ENCODE results near the gene RASSF6. TPM values are rescaled to one million over a fixed set of nuclear protein-coding genes. Genes with fewer than 3 reads are reported as not detected.

The RASSF6 gene
- total and polyA plus RNA-seq, 11 donors, result 0.11 TPM; not detected in 10

DNA sequence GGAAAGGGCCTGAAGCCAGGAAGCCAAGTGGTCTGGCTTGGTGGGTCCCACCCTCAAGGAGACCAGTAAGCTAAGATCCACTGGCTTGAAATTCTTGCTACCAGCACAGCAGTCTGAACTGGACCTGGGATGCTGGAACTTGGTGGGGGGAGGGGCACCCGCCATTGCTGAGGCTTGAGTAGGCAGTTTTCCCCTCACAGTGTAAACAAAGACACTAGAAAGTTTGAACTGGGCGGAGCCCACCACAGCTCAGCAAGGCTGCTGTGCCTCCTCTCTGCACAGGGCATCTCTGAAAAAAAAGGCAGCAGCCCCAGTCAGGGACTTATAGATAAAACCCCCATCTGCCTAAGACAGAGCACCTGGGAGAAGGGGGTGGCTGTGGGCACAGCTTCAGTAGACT lies 75.6 kb downstream of the RASSF6 start:
- no peak for DNase-seq
- WGBS, 4 donors, result 85 to 100% (median 88%) methylated on average over 2 of the region's 2 CpGs
- ATAC-seq, result no peak
- Histone ChIP-seq H3K4me3 (no peak overlapping the region), H3K9me3 (no peaks in the 10 kb centered on the region), H3K4me1 (no peaks in the 10 kb centered on the region), H3K36me3 (no peaks in the 10 kb centered on the region), H3K27me3 (no peaks in the 10 kb centered on the region), H3K27ac (no peak overlapping the region)
- intact Hi-C loops (cut with DNase I), result no loop called here
- TF ChIP-seq POLR2A (IDR thresholded peaks at IDR 0.05), result no peak
- TF ChIP-seq, protein P1, sequence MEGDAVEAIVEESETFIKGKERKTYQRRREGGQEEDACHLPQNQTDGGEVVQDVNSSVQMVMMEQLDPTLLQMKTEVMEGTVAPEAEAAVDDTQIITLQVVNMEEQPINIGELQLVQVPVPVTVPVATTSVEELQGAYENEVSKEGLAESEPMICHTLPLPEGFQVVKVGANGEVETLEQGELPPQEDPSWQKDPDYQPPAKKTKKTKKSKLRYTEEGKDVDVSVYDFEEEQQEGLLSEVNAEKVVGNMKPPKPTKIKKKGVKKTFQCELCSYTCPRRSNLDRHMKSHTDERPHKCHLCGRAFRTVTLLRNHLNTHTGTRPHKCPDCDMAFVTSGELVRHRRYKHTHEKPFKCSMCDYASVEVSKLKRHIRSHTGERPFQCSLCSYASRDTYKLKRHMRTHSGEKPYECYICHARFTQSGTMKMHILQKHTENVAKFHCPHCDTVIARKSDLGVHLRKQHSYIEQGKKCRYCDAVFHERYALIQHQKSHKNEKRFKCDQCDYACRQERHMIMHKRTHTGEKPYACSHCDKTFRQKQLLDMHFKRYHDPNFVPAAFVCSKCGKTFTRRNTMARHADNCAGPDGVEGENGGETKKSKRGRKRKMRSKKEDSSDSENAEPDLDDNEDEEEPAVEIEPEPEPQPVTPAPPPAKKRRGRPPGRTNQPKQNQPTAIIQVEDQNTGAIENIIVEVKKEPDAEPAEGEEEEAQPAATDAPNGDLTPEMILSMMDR (IDR thresholded peaks at IDR 0.05), result no peak

DNA sequence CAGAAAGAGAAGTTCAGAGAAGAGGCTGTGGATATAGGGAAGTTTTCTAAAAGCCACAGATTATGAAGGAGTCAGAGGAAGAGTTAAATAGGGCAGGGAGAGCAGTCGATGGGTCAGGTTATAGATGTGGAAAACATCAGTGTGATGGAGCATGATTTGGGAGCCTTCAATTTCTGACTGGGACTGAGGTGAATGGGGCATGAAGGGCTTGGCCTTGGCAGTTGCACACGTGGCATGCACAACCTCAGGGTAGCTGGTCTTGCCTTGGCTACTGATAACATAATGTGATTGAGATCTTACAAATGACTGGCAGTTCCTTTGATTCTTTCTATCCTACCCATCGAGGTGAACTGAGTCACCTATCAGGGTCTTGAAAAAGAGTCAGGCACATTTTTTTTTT lies 79.0 kb downstream of the RASSF6 start:
- 65 to 72% (median 70%) methylated on average over 3 of the region's 3 CpGs for WGBS, 4 donors
- Histone ChIP-seq H3K36me3 (no peaks in the 10 kb centered on the region), H3K27ac (no peak overlapping the region), H3K9me3 (no peaks in the 10 kb centered on the region), H3K4me3 (no peak overlapping the region), H3K27me3 (no peaks in the 10 kb centered on the region), H3K4me1 (no peaks in the 10 kb centered on the region)
- intact Hi-C loops (cut with DNase I), result no loop called here
- ATAC-seq (no peak), DNase-seq (no peak)
- no peak for TF ChIP-seq POLR2A (IDR thresholded peaks at IDR 0.05)
- TF ChIP-seq, protein P1 (IDR thresholded peaks at IDR 0.05), result no peak

GRCh38 chr4:73540826-73541225 lies 79.4 kb downstream of the RASSF6 start:
- DNase-seq (no peak), ATAC-seq (no peak)
- Histone ChIP-seq H3K36me3 (no peaks in the 10 kb centered on the region), H3K27me3 (no peaks in the 10 kb centered on the region), H3K27ac (no peak overlapping the region), H3K9me3 (no peaks in the 10 kb centered on the region), H3K4me3 (no peak overlapping the region), H3K4me1 (no peaks in the 10 kb centered on the region)
- TF ChIP-seq POLR2A (IDR thresholded peaks at IDR 0.05), result no peak
- TF ChIP-seq, protein P1 (IDR thresholded peaks at IDR 0.05), result no peak
- intact Hi-C loops (cut with DNase I), result no loop called here
- 66 to 82% (median 78%) methylated on average over 3 of the region's 3 CpGs for WGBS, 4 donors

DNA sequence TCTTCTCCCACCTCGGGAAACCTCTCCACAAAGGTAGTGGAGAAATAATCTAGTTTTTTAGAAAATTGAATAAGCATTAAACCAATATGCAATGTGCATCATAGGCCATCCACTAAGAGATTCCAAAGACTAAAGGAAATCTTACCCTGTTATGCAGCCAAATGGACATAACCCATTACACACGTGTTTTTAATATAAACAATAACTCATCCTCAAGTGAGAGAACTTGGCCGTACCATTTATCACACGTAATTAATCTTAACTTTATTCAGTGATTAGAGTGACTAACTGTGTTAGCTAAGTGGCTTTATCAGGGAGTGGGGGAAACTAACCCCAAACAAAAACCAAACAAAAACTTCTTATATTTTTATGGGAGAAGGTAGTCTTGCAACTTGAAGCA lies 80.8 kb downstream of the RASSF6 start:
- intact Hi-C loops (cut with DNase I), result no loop called here
- WGBS, 4 donors, result 55 to 65% (median 59%) methylated on average over 4 of the region's 4 CpGs
- Histone ChIP-seq H3K9me3 (no peaks in the 10 kb centered on the region), H3K4me3 (no peak overlapping the region), H3K36me3 (no peaks in the 10 kb centered on the region), H3K27me3 (no peaks in the 10 kb centered on the region), H3K27ac (no peak overlapping the region), H3K4me1 (no peaks in the 10 kb centered on the region)
- TF ChIP-seq, protein P1 (IDR thresholded peaks at IDR 0.05), result no peak
- no peak for TF ChIP-seq POLR2A (IDR thresholded peaks at IDR 0.05)
- ATAC-seq (no peak), DNase-seq (no peak)

Measured in heart left ventricle (tissue), 16 donors.